ENCODE data around the gene NEUROD4. TPM values are rescaled to one million over a fixed set of nuclear protein-coding genes. Genes with fewer than 3 reads are reported as not detected.

The NEUROD4 gene
- total and polyA plus RNA-seq, 8 donors = 0.04 TPM; not detected in 6

GRCh38 chr12:55017416-55017925 lies 2.3 kb upstream of the NEUROD4 start:
- Histone ChIP-seq H3K9me3 (peaks cover 0 to 4% of the 10 kb centered on the region in 2 donors), H3K4me3 (no peak overlapping the region), H3K27ac (no peak overlapping the region), H3K4me1 (no peaks in the 10 kb centered on the region), H3K36me3 (no peaks in the 10 kb centered on the region), H3K27me3 (peaks cover 4 to 65% of the 10 kb centered on the region in 2 donors)
- intact Hi-C loops (cut with DNase I) = no loop called here
- no peak for TF ChIP-seq CTCF (IDR thresholded peaks at IDR 0.05)
- ATAC-seq (no peak), DNase-seq (peak in 1 of 4 donors; percentile 17)

GRCh38 chr12:55024575-55024974 lies 4.8 kb downstream of the NEUROD4 start:
- DNase-seq (no peak), ATAC-seq (no peak)
- H3K4me3 ChIP-seq = no peak overlapping the region
- no peak for TF ChIP-seq CTCF (IDR thresholded peaks at IDR 0.05)
- no peaks in the 10 kb centered on the region for H3K9me3 ChIP-seq
- H3K27me3 ChIP-seq = peaks cover 4 to 56% of the 10 kb centered on the region in 2 donors
- H3K4me1 ChIP-seq = no peaks in the 10 kb centered on the region
- intact Hi-C loops (cut with DNase I) = no loop called here
- H3K36me3 ChIP-seq = no peaks in the 10 kb centered on the region
- no peak overlapping the region for H3K27ac ChIP-seq

- H3K9me3 ChIP-seq = no peaks in the 10 kb centered on the region
- DNase-seq = no peak
- no peak overlapping the region for H3K27ac ChIP-seq
- no peak overlapping the region for H3K4me3 ChIP-seq
- no peaks in the 10 kb centered on the region for H3K4me1 ChIP-seq
- no peak for ATAC-seq
- TF ChIP-seq CTCF (IDR thresholded peaks at IDR 0.05) = no peak
- no peaks in the 10 kb centered on the region for H3K36me3 ChIP-seq
- intact Hi-C loops (cut with DNase I) = no loop called here
- H3K27me3 ChIP-seq = peaks cover under 1 to 54% of the 10 kb centered on the region in 2 donors
Observed at GRCh38 chr12:55025508-55025907, 5.7 kb downstream of the NEUROD4 start.

GRCh38 chr12:55034218-55034617 lies 14.4 kb downstream of the NEUROD4 start:
- DNase-seq (no peak), ATAC-seq (no peak)
- no peak for TF ChIP-seq CTCF (IDR thresholded peaks at IDR 0.05)
- no peaks in the 10 kb centered on the region for H3K9me3 ChIP-seq
- H3K4me3 ChIP-seq = no peak overlapping the region
- intact Hi-C loops (cut with DNase I) = no loop called here
- no peaks in the 10 kb centered on the region for H3K36me3 ChIP-seq
- H3K27me3 ChIP-seq = peaks cover 0 to 10% of the 10 kb centered on the region in 2 donors
- no peak overlapping the region for H3K27ac ChIP-seq
- peaks cover 0 to 8% of the 10 kb centered on the region in 2 donors for H3K4me1 ChIP-seq

GRCh38 chr12:55036326-55037115 lies 16.7 kb downstream of the NEUROD4 start:
- no peak for TF ChIP-seq CTCF (IDR thresholded peaks at IDR 0.05)
- ATAC-seq (no peak), DNase-seq (no peak)
- Histone ChIP-seq H3K27ac (no peak overlapping the region), H3K4me3 (no peak overlapping the region), H3K4me1 (peaks cover 0 to 15% of the 10 kb centered on the region in 2 donors), H3K9me3 (no peaks in the 10 kb centered on the region), H3K36me3 (no peaks in the 10 kb centered on the region), H3K27me3 (peaks cover 0 to 16% of the 10 kb centered on the region in 2 donors)
- intact Hi-C loops (cut with DNase I) = no loop called here

Measured in left lung (tissue), 10 donors.